ENCODE measurements around the gene PPARA.

GRCh38 chr22:46143491-46144147, 6.7 kb upstream of the PPARA start:
- TF ChIP-seq, protein P1, sequence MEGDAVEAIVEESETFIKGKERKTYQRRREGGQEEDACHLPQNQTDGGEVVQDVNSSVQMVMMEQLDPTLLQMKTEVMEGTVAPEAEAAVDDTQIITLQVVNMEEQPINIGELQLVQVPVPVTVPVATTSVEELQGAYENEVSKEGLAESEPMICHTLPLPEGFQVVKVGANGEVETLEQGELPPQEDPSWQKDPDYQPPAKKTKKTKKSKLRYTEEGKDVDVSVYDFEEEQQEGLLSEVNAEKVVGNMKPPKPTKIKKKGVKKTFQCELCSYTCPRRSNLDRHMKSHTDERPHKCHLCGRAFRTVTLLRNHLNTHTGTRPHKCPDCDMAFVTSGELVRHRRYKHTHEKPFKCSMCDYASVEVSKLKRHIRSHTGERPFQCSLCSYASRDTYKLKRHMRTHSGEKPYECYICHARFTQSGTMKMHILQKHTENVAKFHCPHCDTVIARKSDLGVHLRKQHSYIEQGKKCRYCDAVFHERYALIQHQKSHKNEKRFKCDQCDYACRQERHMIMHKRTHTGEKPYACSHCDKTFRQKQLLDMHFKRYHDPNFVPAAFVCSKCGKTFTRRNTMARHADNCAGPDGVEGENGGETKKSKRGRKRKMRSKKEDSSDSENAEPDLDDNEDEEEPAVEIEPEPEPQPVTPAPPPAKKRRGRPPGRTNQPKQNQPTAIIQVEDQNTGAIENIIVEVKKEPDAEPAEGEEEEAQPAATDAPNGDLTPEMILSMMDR (IDR thresholded peaks at IDR 0.05; ENCODE audit: low read length) = no peak
- no peak for TF ChIP-seq EZH2 (optimal IDR thresholded peaks at IDR 0.05; ENCODE audit: low read depth, low read length)

All from MM.1S (cell line).